H9 (cell line): ENCODE data around the gene CD80. TPM values are rescaled to one million over a fixed set of nuclear protein-coding genes. Genes with fewer than 3 reads are reported as not detected.
"Not testable (repeated sequence)": the region's sequence is repeated elsewhere in the genome, so short reads cannot be mapped to it uniquely, and the experiment has no call there.

ENCODE experiments used
- DNase-seq: peaks from one replicate; pipeline ENCODE4 v3.0.0-alpha.2; 2017
- H2AFZ ChIP-seq: one replicate; pipeline ENCODE4 v1.6.1; 2013; ENCODE audit warnings: mild to moderate bottlenecking, low read length, control low read depth, moderate library complexity
- H2AK5ac ChIP-seq: 2 replicates; pipeline ENCODE4 v1.6.1; 2013; ENCODE audit warnings: low read length, control low read depth, mixed read lengths; ENCODE audit not compliant: insufficient read length
- H2BK120ac ChIP-seq: one replicate; pipeline ENCODE4 v1.6.1; 2013; ENCODE audit warnings: low read depth, mild to moderate bottlenecking, low read length, control low read depth, inconsistent platforms; ENCODE audit not compliant: poor library complexity, severe bottlenecking
- H2BK12ac ChIP-seq: 2 replicates; pipeline ENCODE4 v1.6.1; 2013; ENCODE audit warnings: low read length, control low read depth, mixed read lengths, low read depth; ENCODE audit not compliant: insufficient read length
- H2BK15ac ChIP-seq: 2 replicates; pipeline ENCODE4 v1.6.1; 2013; ENCODE audit warnings: low read depth, low read length, control low read depth
- H2BK20ac ChIP-seq: one replicate; pipeline ENCODE4 v1.6.1; 2013; ENCODE audit warnings: low read depth, mild to moderate bottlenecking, low read length, control low read depth, inconsistent platforms; ENCODE audit not compliant: poor library complexity, severe bottlenecking
- H2BK5ac ChIP-seq: 2 replicates; pipeline ENCODE4 v1.6.1; 2013; ENCODE audit warnings: low read length, control low read depth, mixed read lengths; ENCODE audit not compliant: insufficient read length
- H3K14ac ChIP-seq: 2 replicates; pipeline ENCODE4 v1.6.1; 2013; ENCODE audit warnings: low read length, control low read depth; ENCODE audit not compliant: insufficient read depth
- H3K18ac ChIP-seq: 2 replicates; pipeline ENCODE4 v1.6.1; 2013; ENCODE audit warnings: low read depth, mild to moderate bottlenecking, mixed read lengths, low read length, control low read depth; ENCODE audit not compliant: insufficient read length
- H3K23ac ChIP-seq: 2 replicates; pipeline ENCODE4 v1.6.1; 2013; ENCODE audit warnings: low read length, control low read depth, mixed read lengths, low read depth; ENCODE audit not compliant: insufficient read length
- H3K23me2 ChIP-seq: 2 replicates; pipeline ENCODE4 v1.6.1; 2013; ENCODE audit warnings: low read depth, mild to moderate bottlenecking, mixed read lengths, low read length, control low read depth; ENCODE audit not compliant: insufficient read length, poor library complexity, severe bottlenecking
- H3K27ac ChIP-seq: 2 replicates; pipeline ENCODE4 v1.5.1; 2013; ENCODE audit warnings: low read length, control low read depth, mixed read lengths, low read depth; ENCODE audit not compliant: insufficient read length
- H3K27me3 ChIP-seq: 2 replicates; pipeline ENCODE4 v1.6.1; 2013; ENCODE audit warnings: low read length, control low read depth, inconsistent platforms; ENCODE audit not compliant: insufficient read depth
- H3K4ac ChIP-seq: 2 replicates; pipeline ENCODE4 v1.6.1; 2013; ENCODE audit warnings: low read depth, mild to moderate bottlenecking, control low read depth, inconsistent platforms, low read length, moderate library complexity
- H3K4me1 ChIP-seq: 2 replicates; pipeline ENCODE4 v1.6.1; 2013; ENCODE audit warnings: low read length, control low read depth, inconsistent platforms; ENCODE audit not compliant: insufficient read depth
- H3K4me2 ChIP-seq: 2 replicates; pipeline ENCODE4 v1.6.1; 2013; ENCODE audit warnings: low read length, control low read depth, mixed read lengths; ENCODE audit not compliant: insufficient read length, insufficient read depth
- H3K56ac ChIP-seq: 2 replicates; pipeline ENCODE4 v1.6.1; 2013; ENCODE audit warnings: low read depth, mild to moderate bottlenecking, mixed read lengths, low read length, control low read depth; ENCODE audit not compliant: insufficient read length
- H3K79me1 ChIP-seq: 2 replicates; pipeline ENCODE4 v1.6.1; 2013; ENCODE audit warnings: low read depth, mild to moderate bottlenecking, moderate library complexity, low read length, control low read depth, inconsistent platforms; ENCODE audit not compliant: insufficient read depth, poor library complexity, severe bottlenecking
- H3K79me2 ChIP-seq: 2 replicates; pipeline ENCODE4 v1.6.1; 2013; ENCODE audit warnings: low read length, control low read depth, inconsistent platforms; ENCODE audit not compliant: insufficient read depth
- H3K9ac ChIP-seq: 2 replicates; pipeline ENCODE4 v1.6.1; 2013; ENCODE audit warnings: low read length, control low read depth, mixed read lengths; ENCODE audit not compliant: insufficient read length; ENCODE audit errors: extremely low read depth
- H3K9me3 ChIP-seq: one replicate; pipeline ENCODE4 v1.6.1; 2013; ENCODE audit warnings: low read depth, low read length, inconsistent platforms; ENCODE audit not compliant: control insufficient read depth
- H3T11ph ChIP-seq: one replicate; pipeline ENCODE4 v1.6.1; 2013; ENCODE audit warnings: mild to moderate bottlenecking, low read length, control low read depth, inconsistent platforms
- H4K20me1 ChIP-seq: one replicate; pipeline ENCODE4 v1.6.1; 2013; ENCODE audit not compliant: control insufficient read depth, insufficient read length, insufficient read depth
- H4K5ac ChIP-seq: 2 replicates; pipeline ENCODE4 v1.6.1; 2013; ENCODE audit warnings: low read depth, mild to moderate bottlenecking, mixed read lengths, low read length, control low read depth; ENCODE audit not compliant: insufficient read length
- H4K8ac ChIP-seq: replicated peaks from 2 replicates; pipeline ENCODE4 v1.6.1; 2013; ENCODE audit warnings: low read length, control low read depth, mixed read lengths, low read depth; ENCODE audit not compliant: insufficient read length
- H4K91ac ChIP-seq: 2 replicates; pipeline ENCODE4 v1.6.1; 2013; ENCODE audit warnings: low read depth, mild to moderate bottlenecking, moderate library complexity, mixed read lengths, low read length, control low read depth; ENCODE audit not compliant: insufficient read length
- H3K27ac Mint-ChIP-seq, 3 experiments: 2 replicates in 2 of 3; 3 replicates in 1 of 3; pipeline ENCODE4 v1.8.0; 2020 to 2021; ENCODE audit warnings: mixed read lengths in 3 of 3, mild to moderate bottlenecking in 1 of 3, moderate library complexity in 1 of 3
- H3K27me3 Mint-ChIP-seq: 2 replicates; pipeline ENCODE4 v1.8.0; 2021; ENCODE audit warnings: low read depth, mild to moderate bottlenecking, moderate library complexity, mixed read lengths
- H3K36me3 Mint-ChIP-seq, 3 experiments: 2 replicates in 2 of 3; 3 replicates in 1 of 3; pipeline ENCODE4 v1.8.0; 2020 to 2021; ENCODE audit warnings: low read depth in 3 of 3, mixed read lengths in 3 of 3; ENCODE audit not compliant: insufficient read depth in 1 of 3
- H3K4me1 Mint-ChIP-seq, 2 experiments: 2 replicates each; pipeline ENCODE4 v1.8.0; 2020; ENCODE audit warnings: mixed read lengths in 2 of 2
- H3K4me3 Mint-ChIP-seq, 2 experiments: 2 replicates in 1 of 2; 3 replicates in 1 of 2; pipeline ENCODE4 v1.8.0; 2020 to 2021; ENCODE audit warnings: mild to moderate bottlenecking in 2 of 2, mixed read lengths in 2 of 2, moderate library complexity in 1 of 2
- H3K9me3 Mint-ChIP-seq, 2 experiments: 2 replicates in 1 of 2; 3 replicates in 1 of 2; pipeline ENCODE4 v1.8.0; 2020; ENCODE audit warnings: mild to moderate bottlenecking in 2 of 2, mixed read lengths in 2 of 2, moderate library complexity in 1 of 2
- CTCF ChIP-seq: fragments of 200-600 bp; sonication (generic); conservative IDR thresholded peaks from 3 replicates; pipeline ENCODE4 v1.8.0; 2021; ENCODE audit warnings: antibody characterized with exemption, mild to moderate bottlenecking
- WGBS: extraction: QIAGEN DNeasy Blood & Tissue Kit; methylation state at CpG from one replicate; pipeline ENCODE4 v1.1.7; 2013; ENCODE audit warnings: missing lambda C conversion rate, low lambda C conversion rate, mixed read lengths; ENCODE audit not compliant: insufficient read length; ENCODE audit errors: extremely low coverage; 5-methylcytosine and 5-hydroxymethylcytosine counted together
- total RNA-seq: library from RNA; stranded (reverse); gene quantifications from 2 replicates; pipeline ENCODE4 v1.2.1, GENCODE V29; 2021

CD80 gene
- total RNA-seq, 1 experiment from 2014 or later = not detected

DNA sequence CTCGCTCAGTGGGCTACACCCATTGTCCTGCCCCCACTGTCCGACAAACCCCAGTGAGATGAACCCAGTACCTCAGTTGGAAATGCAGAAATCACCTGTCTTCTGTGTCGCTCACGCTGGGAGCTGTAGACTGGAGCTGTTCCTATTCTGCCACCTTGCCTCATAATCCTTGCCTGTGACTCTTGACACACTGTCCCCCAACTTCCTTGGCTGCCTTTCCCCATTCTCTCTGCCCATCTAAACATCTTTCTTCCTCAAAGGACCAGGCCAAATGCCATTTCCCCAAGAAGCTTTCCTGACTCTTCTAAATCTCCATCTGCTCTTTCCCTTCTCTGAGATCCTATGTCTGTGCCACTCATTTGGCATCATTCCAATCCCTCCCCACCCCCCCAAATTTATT, 9.7 kb upstream of the CD80 start:
- no peak overlapping the region for H2BK5ac ChIP-seq
- no peaks in the 10 kb centered on the region for H3K27me3 ChIP-seq
- H3K27me3 Mint-ChIP-seq = peaks cover 12% of the 10 kb centered on the region
- H3K9me3 Mint-ChIP-seq = peaks cover 0 to 3% of the 10 kb centered on the region in 2 experiments; a peak in 2 of 5 replicates
- H3K79me1 ChIP-seq = no peaks in the 10 kb centered on the region
- no peak overlapping the region for H4K91ac ChIP-seq
- no peaks in the 10 kb centered on the region for H4K20me1 ChIP-seq
- H2BK15ac ChIP-seq = no peak overlapping the region
- no peak overlapping the region for H3K18ac ChIP-seq
- H4K8ac ChIP-seq = no peak overlapping the region
- no peak for TF ChIP-seq CTCF
- H3K9ac ChIP-seq = no peak overlapping the region
- no peak overlapping the region; a peak in 1 of 5 replicates for H3K4me3 Mint-ChIP-seq
- no peak overlapping the region for H4K5ac ChIP-seq
- no peaks in the 10 kb centered on the region for H3K23me2 ChIP-seq
- no peak overlapping the region for H3K4ac ChIP-seq
- no peaks in the 10 kb centered on the region for H3K9me3 ChIP-seq
- no peak overlapping the region for H2BK12ac ChIP-seq
- no peak overlapping the region for H2AK5ac ChIP-seq
- no peak overlapping the region; a peak in 1 of 7 replicates for H3K27ac Mint-ChIP-seq
- no peaks in the 10 kb centered on the region for H3K4me1 ChIP-seq
- H3T11ph ChIP-seq = no peak overlapping the region
- no peaks in the 10 kb centered on the region for H3K79me2 ChIP-seq
- no peak overlapping the region for H3K23ac ChIP-seq
- DNase-seq = no peak
- H3K14ac ChIP-seq = no peak overlapping the region
- H3K4me2 ChIP-seq = no peak overlapping the region
- H3K56ac ChIP-seq = no peak overlapping the region
- no peak overlapping the region for H2BK20ac ChIP-seq
- no peak overlapping the region for H3K27ac ChIP-seq
- H3K4me1 Mint-ChIP-seq = 0 out of 4 replicates have a peak, but pooled peaks cover 0 to 3% of the 10 kb centered on the region in 2 experiments
- H2AFZ ChIP-seq = no peak overlapping the region
- no peaks in the 10 kb centered on the region for H3K36me3 Mint-ChIP-seq
- no peak overlapping the region for H2BK120ac ChIP-seq
- no CpG with 5 or more reads among the region's 4 CpGs for WGBS

GRCh38 chr3:119563334-119563733, 3.9 kb upstream of the CD80 start:
- not testable (repeated sequence) for H3K9ac ChIP-seq, H4K91ac ChIP-seq, H4K8ac ChIP-seq, H3K23ac ChIP-seq, H3T11ph ChIP-seq, H4K5ac ChIP-seq, H3K4me1 ChIP-seq, H3K18ac ChIP-seq, H3K56ac ChIP-seq, H3K9me3 ChIP-seq, H2AK5ac ChIP-seq, H3K14ac ChIP-seq, H3K4me1 Mint-ChIP-seq, H3K27ac Mint-ChIP-seq, H4K20me1 ChIP-seq, H3K27me3 ChIP-seq, H3K27ac ChIP-seq, H3K36me3 Mint-ChIP-seq, H3K79me1 ChIP-seq, H2BK20ac ChIP-seq, H3K9me3 Mint-ChIP-seq, H2BK120ac ChIP-seq, H3K4me3 Mint-ChIP-seq, H3K4me2 ChIP-seq, H3K79me2 ChIP-seq, H2BK12ac ChIP-seq, H2AFZ ChIP-seq, DNase-seq, H3K4ac ChIP-seq, H2BK5ac ChIP-seq, H2BK15ac ChIP-seq, H3K23me2 ChIP-seq
- peaks cover 11% of the 10 kb centered on the region for H3K27me3 Mint-ChIP-seq
- no CpG with 5 or more reads among the region's 2 CpGs for WGBS
